Right lobe of liver (tissue), 6 donors: ENCODE data around the gene ARHGDIB. TPM values are rescaled to one million over a fixed set of nuclear protein-coding genes. Genes with fewer than 3 reads are reported as not detected.

ENCODE experiments used
- ATAC-seq, 4 donors: fragments of 200-7000 bp; cut with Tn5 transposase; one replicate each; pipeline ENCODE4 v1.9.1; 2020; ENCODE audit warnings: mild to moderate bottlenecking in 4 of 4, moderate library complexity in 4 of 4
- DNase-seq, 3 donors: peaks; one replicate each; pipeline ENCODE4 v3.0.0-alpha.2; 2020
- H3K27ac ChIP-seq, 3 donors: fragments of 200-600 bp; one replicate each; pipeline ENCODE4 v1.8.0; 2022
- H3K27me3 ChIP-seq, 2 donors: fragments of 200-600 bp; one replicate each; pipeline ENCODE4 v1.8.0; 2022
- H3K36me3 ChIP-seq, 4 donors: fragments of 200-600 bp; sonication (generic) in 1 of 4; one replicate each; pipeline versions ENCODE4 v1.5.1 to v1.8.0; 2017 to 2022; ENCODE audit warnings: control low read depth in 1 of 4
- H3K4me1 ChIP-seq, 4 donors: fragments of 200-600 bp; sonication (generic) in 1 of 4; one replicate each; pipeline versions ENCODE4 v1.5.1 to v1.8.0; 2017 to 2022; ENCODE audit warnings: control low read depth in 1 of 4
- H3K4me3 ChIP-seq, 3 donors: fragments of 200-600 bp; one replicate each; pipeline ENCODE4 v1.8.0; 2022
- H3K9me3 ChIP-seq, 4 donors: fragments of 200-600 bp; sonication (generic) in 1 of 4; one replicate each; pipeline versions ENCODE4 v1.5.1 to v1.8.0; 2017 to 2022; ENCODE audit warnings: control low read depth in 1 of 4
- POLR2A ChIP-seq: fragments of 450-650 bp; IDR thresholded peaks from one replicate; pipeline ENCODE4 v1.6.1; 2017; ENCODE audit warnings: antibody characterized with exemption, mild to moderate bottlenecking
- WGBS: methylation state at CpG from one replicate; pipeline ENCODE4 v1.1.6; 2018; ENCODE audit warnings: low coverage, low lambda C conversion rate; ENCODE audit not compliant: insufficient coverage; ENCODE audit errors: missing lambda C conversion rate; 5-methylcytosine and 5-hydroxymethylcytosine counted together
- intact Hi-C, 2 donors: fragments of 100-400 bp; cut with DNase I; formaldehyde crosslinking; loops; one replicate each; pipeline versions ENCODE4 v1.11.2 to v1.14.1; 2022
- total RNA-seq, 6 experiments: library from RNA; depleted of rRNA in 2 of 6; stranded (reverse); fragments of >200 nt in 2 of 6; fragmentation: NEBNext Ultra II Directional in 3 of 6; extraction: Animal tissue kit (Norgen Biotek cat#: 25700) in 3 of 6; gene quantifications; one replicate each; pipeline versions ENCODE4 v1.1.0 to v1.2.4, GENCODE V29; 2016 to 2023
- TF ChIP-seq, protein P1 (sequence below), 4 donors: fragments of 200-600 bp in 3 of 4; fragments of 450-650 bp in 1 of 4; IDR thresholded peaks; one replicate each; pipeline versions ENCODE4 v1.5.1 to v1.8.0; 2016 to 2022; ENCODE audit warnings: antibody characterized with exemption in 4 of 4, mild to moderate bottlenecking in 2 of 4
- donor health status: DM: no; HTN: yes; CAD: no.
- donor health status: DM: no; HTN: no; CAD: no.
- donor health status: DM: no; HTN: no; CAD: no.
- donor health status: DM: no; HTN: yes; CAD: no.
- donor health status: DM: no; HTN: yes; CAD: no.

ARHGDIB gene
- total RNA-seq, 6 experiments from 2014 or later, result 17.2 to 58.1 (median 31.9) TPM

DNA sequence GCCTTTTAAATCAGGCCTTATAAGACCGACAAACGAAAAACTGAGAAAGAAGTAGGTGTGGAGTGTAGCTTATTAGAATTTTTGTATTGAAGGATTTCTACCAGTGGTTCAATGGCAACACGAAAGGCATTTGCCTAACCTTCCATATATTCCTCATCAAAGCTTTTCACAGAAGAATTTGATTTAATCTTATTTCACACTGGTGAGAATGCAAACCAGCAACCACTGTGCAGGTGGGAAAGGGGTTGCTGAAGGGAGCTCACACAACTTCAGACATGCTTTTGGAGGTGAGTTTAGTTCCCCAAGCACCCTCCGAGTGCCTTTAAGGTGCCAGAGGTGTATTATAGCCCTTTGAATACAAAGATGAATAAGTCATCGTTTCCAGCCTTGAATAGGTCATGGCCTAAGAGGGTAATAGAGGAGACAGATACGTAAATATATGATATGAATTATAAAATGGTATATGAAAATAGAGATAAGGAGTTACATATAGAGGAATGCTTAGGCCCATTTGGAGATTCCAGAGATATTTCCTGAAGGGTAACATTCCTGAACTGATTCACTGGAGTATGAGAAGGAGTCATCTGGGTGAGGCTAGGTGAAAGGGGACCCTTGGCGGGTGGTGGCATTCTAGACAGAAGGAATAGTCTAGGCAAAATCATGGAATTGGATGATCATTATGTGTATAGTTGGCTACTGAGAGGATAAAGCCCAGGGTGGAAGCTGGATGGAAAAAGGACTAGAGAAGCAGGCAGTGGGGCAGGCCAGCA is 29.4 kb downstream of the ARHGDIB start:
- H3K36me3 ChIP-seq, result no peaks in the 10 kb centered on the region
- H3K4me3 ChIP-seq, result no peak overlapping the region
- no peak for ATAC-seq
- intact Hi-C loops, result no loop called here
- no peaks in the 10 kb centered on the region for H3K27me3 ChIP-seq
- no peak for DNase-seq
- 80% methylated on average over 7 of the region's 7 CpGs for WGBS
- H3K9me3 ChIP-seq, result no peaks in the 10 kb centered on the region
- no peaks in the 10 kb centered on the region for H3K4me1 ChIP-seq
- no peak for TF ChIP-seq POLR2A
- TF ChIP-seq, protein P1, sequence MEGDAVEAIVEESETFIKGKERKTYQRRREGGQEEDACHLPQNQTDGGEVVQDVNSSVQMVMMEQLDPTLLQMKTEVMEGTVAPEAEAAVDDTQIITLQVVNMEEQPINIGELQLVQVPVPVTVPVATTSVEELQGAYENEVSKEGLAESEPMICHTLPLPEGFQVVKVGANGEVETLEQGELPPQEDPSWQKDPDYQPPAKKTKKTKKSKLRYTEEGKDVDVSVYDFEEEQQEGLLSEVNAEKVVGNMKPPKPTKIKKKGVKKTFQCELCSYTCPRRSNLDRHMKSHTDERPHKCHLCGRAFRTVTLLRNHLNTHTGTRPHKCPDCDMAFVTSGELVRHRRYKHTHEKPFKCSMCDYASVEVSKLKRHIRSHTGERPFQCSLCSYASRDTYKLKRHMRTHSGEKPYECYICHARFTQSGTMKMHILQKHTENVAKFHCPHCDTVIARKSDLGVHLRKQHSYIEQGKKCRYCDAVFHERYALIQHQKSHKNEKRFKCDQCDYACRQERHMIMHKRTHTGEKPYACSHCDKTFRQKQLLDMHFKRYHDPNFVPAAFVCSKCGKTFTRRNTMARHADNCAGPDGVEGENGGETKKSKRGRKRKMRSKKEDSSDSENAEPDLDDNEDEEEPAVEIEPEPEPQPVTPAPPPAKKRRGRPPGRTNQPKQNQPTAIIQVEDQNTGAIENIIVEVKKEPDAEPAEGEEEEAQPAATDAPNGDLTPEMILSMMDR (IDR thresholded peaks at IDR 0.05), result no peak
- no peak overlapping the region for H3K27ac ChIP-seq

DNA sequence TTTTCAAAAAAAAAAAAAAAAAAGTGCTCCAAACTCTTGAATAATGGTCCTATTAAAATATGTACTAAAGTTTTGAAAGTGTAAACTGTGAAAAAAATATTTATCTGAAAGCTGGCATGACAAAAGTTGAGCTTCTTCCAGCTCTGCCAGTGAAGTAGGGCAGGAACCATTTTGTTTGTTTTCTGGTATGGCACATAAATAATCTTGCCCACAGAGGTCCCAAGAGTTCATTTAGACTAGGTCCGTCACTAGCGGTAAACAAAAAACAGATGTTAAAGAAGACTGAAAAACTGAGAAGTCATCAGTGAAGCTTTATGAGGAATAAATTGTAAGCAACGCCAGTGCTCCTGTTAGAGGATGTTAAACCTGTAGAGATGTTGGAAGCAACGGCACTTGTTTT is 30.0 kb downstream of the ARHGDIB start:
- TF ChIP-seq POLR2A, result no peak
- TF ChIP-seq, protein P1 (IDR thresholded peaks at IDR 0.05), result no peak
- ATAC-seq, result no peak
- no peaks in the 10 kb centered on the region for H3K27me3 ChIP-seq
- no peaks in the 10 kb centered on the region for H3K36me3 ChIP-seq
- no peak overlapping the region for H3K27ac ChIP-seq
- no peak overlapping the region for H3K4me3 ChIP-seq
- no peak for DNase-seq
- no peaks in the 10 kb centered on the region for H3K9me3 ChIP-seq
- intact Hi-C loops, result no loop called here
- 78% methylated on average over 4 of the region's 4 CpGs for WGBS
- no peaks in the 10 kb centered on the region for H3K4me1 ChIP-seq

- Histone ChIP-seq H3K27me3 (no peaks in the 10 kb centered on the region), H3K27ac (no peak overlapping the region), H3K36me3 (no peaks in the 10 kb centered on the region), H3K4me1 (no peaks in the 10 kb centered on the region), H3K4me3 (no peak overlapping the region), H3K9me3 (no peaks in the 10 kb centered on the region)
- ATAC-seq (no peak), DNase-seq (no peak)
- intact Hi-C loops, result no loop called here
- TF ChIP-seq, protein P1 (IDR thresholded peaks at IDR 0.05), result no peak
- no peak for TF ChIP-seq POLR2A
Observed at GRCh38 chr12:14930299-14930698, 31.1 kb downstream of the ARHGDIB start.

DNA sequence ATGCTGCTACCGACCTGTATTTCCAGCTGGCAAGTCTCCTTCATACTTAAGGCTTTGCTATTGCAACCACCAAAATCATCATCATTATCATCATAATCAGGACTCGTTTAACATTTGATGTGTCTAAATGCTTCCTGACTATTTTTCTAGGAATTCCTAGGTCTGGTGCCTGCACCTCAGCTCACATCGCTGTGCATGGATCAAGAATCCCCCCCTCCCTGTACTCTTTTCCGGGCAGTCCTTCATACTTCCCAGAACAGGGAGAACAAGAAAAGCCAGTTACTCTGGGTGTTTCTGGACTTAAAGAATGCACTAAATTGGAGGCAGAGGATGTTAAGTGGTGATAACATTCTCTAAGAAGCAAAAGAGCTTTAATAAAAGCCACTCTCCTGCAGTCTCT is 32.5 kb downstream of the ARHGDIB start:
- Histone ChIP-seq H3K27ac (no peak overlapping the region), H3K36me3 (no peaks in the 10 kb centered on the region), H3K4me1 (no peaks in the 10 kb centered on the region), H3K9me3 (no peaks in the 10 kb centered on the region), H3K27me3 (no peaks in the 10 kb centered on the region), H3K4me3 (no peak overlapping the region)
- ATAC-seq (no peak), DNase-seq (no peak)
- WGBS, result 41% methylated on average over 4 of the region's 4 CpGs
- TF ChIP-seq, protein P1 (IDR thresholded peaks at IDR 0.05), result no peak
- TF ChIP-seq POLR2A, result no peak
- intact Hi-C loops, result no loop called here
